ENCODE measurements around the gene SMARCA2.

The SMARCA2 gene

DNA sequence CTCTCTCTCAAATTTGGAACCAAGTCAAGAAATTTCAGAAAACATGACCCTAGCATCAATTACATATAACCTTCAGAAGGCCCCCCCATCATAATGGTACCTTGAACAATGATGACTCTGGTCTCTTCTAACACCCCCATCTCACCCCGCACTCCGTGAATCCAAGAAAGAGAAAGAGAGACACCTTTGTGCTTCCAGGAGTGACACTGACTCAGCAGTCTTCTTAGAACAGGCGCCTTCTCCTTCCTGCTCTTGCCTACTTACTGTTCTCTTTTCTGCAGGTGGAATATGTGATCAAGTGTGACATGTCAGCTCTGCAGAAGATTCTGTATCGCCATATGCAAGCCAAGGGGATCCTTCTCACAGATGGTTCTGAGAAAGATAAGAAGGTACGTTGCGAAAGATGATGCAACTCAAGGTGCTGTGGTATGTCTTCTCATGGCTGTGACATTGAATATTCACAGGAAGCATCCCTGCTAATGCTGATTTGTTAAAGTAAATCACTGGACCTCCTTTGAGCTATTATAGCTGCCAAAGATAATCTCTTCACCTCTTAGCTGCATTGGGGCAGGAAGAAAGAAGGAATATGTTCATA lies 81.3 kb downstream of the SMARCA2 start:
- no peak for DNase-seq (ENCODE audit: low read depth)

DNA sequence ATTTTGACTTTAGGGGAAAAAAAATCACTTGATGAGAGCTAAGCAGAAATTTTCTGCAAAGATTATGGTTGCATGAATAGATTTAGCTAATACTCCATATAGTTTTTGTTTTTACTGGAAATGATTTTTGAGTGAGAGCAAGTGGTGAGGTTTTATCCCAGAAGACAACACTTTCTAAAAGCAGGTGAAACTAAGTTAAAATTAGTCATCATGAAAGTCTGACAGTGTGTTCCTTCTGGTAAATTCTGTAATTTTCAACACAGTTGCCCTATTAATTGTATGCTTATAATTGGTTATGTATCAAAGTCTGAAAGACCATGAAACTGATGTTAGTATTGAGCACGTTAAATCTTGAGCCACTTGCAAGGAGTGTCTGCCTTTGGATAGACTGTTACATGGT lies 91.5 kb downstream of the SMARCA2 start:
- DNase-seq (ENCODE audit: low read depth) = no peak

DNA sequence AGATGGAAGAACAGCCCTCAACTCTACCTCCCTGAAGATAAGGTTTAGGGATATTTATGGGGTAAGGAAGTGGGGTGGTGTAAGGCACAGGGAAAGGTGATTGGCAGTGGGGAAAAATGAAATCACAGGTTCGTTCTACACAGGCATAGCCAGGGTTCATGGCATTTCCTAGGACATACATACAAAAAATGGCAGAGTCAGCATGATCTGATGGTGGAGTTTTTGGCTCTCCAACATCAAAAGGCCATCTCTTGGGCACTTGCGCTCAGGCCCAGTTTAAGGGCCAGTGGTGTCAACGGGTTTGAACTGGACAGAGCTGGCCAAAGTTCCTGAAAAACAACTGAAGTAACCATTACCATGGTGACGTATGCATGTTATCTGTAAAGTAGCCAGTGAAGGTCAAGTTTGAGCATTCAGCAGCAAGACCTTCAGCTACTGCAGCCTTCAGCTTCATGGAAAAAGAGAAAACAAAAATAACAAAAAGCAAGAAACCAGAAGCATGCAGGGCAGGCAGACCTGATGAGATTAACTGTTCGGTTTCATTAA lies 92.8 kb downstream of the SMARCA2 start:
- DNase-seq (ENCODE audit: low read depth) = no peak

DNA sequence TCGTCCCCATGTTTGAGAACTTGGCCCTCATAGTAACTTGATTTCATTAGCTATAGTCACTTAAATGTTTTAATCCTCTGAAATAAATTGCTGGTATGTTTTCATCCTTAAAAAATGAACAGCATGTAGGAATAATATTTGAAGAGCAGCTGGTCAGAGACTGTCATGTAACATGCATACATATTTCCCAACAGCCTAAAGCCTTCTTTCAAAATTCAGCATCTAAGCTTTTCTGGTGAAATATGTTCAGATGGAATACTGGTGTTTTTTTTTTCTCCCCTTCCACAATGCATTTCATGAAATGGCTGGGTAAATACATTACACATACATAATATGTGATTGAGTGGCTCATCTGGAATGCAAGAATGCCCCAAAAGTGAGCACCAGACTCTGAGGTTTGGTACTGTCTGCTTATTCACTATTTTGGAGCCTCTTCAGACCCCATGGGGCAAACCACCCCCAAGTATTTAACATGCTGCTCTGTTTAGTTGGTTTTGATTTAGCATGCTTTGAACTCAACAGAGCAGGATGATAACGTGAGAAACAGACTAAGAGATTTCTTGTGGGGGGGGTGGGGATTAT lies 94.0 kb downstream of the SMARCA2 start:
- no peak for DNase-seq (ENCODE audit: low read depth)

DNA sequence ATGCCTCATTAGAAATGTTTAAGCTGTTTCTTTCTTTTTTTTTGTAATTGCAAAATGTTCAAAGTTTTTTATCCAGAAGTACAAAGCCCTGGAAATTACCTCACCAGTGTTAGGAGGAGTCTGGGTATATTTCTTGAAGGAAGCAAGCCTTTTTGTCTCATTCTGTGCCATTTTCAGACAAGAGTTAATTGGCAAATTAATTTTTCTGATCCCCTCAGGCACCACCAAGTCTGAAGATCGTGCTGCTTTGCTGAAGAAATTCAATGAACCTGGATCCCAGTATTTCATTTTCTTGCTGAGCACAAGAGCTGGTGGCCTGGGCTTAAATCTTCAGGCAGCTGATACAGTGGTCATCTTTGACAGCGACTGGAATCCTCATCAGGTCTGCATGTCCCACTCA lies 94.9 kb downstream of the SMARCA2 start:
- no peak for DNase-seq (ENCODE audit: low read depth)

DNA sequence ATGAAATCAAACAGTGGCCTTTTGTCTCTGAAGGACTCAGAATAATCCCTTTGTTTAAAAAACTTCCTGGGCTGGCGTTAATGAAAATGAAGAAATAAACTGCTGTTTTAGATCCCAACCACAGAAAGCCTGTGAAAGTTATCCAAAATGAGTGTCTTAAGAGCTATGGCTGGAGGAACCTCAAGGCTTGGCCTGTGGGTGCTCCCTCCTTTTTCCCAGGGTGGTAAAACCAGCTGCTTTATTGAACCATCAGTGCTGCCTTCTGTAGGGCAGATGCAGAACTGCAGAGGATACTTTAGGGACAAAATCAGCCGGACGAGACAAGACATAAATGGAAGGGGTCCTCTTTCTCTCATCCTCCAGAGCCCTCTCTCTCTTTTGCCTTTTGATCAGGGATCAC lies 100.9 kb downstream of the SMARCA2 start:
- no peak for DNase-seq (ENCODE audit: low read depth)

DNA sequence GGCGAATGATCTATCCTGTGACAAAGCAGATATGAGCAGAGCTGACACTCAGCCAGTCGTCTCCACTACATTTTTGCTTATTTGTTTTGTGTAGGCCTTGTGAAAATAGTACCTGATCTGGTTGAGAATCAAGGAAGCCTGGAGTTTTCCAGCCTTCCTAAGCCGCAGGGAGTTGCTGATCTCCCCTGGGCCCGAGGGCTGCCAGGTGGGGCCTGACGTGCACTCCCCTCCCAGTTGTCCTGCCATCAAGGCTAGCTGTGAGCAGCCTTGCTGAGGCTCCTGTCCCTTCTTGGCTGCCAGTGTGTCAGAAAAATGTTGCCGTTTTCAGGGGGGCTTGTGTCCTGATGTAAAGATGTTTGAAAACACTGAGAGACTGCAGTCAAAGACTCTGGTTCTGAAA lies 102.4 kb downstream of the SMARCA2 start:
- DNase-seq (ENCODE audit: low read depth) = no peak

DNA sequence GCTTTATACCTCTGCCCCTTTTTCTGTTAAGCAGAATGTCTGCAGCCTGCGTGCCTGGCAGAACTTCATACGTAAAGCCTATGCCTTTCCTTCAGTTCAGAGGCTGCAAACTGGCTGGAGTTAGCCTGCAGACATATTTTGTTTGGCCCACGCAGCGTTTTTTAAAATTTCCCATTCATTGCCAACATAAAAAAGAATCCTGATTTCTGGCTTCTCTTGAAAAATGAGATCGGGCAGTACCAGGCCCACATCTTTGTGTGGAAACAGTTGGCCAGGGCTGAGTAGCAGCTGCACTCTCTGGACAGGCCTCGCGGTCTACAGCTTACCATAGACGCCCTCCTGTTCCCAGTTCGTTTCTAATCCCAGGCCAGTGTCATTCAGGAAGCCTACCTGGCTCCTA lies 104.4 kb downstream of the SMARCA2 start:
- no peak for DNase-seq (ENCODE audit: low read depth)

DNA sequence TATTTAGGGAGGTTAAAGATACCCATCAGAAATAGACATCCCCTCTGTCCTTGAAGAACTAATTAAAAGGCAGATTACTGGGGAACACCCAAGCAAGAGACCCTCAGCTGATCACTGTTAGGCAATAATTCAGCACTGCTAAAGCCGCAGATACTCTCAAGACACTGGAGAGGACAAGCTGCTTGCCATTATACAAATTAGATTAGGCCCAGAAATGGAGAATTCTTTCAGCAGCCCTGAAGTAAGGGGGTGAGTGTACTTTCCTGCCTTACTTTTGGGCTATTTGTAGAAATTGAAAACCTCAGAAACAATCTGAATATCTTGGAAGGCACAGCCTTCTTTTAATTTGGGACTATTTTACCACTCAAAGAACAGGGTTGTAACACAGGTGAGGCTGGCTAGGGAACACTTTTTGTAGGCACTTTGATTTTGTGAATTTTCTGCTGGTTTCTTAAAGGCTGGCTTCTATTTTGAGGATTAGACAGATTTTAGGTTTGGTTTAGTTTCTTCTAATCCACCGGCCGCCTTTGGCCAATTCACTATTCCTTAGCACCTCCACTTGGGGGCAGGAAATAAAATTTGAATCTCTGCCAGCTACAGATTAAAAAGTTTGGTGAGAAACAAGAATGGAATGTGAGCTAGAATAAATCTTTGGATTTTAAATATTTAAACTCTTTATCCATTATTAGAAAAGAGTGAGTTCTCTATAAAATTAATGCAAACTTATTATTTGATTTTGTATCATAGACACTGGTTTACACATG lies 106.0 kb downstream of the SMARCA2 start:
- DNase-seq (ENCODE audit: low read depth) = no peak

DNA sequence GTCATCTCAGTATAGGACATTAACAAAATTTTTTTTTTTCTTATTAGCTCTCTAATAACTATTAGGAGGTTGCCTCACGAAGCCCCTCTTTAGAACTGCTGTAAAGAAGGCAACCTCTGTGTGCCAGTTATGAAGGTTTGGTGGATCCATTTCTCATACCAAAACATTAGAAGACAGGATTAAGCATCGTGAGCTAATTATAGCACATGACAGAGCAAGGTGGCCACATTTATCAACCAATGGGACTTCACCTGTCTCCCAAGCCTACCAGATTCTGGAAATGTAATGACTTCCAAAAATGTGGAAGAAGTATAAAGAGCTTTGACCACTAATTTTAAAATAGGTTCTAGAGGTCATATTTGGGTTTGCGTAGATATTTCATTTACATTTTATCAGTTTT lies 107.2 kb downstream of the SMARCA2 start:
- DNase-seq (ENCODE audit: low read depth) = no peak

DNA sequence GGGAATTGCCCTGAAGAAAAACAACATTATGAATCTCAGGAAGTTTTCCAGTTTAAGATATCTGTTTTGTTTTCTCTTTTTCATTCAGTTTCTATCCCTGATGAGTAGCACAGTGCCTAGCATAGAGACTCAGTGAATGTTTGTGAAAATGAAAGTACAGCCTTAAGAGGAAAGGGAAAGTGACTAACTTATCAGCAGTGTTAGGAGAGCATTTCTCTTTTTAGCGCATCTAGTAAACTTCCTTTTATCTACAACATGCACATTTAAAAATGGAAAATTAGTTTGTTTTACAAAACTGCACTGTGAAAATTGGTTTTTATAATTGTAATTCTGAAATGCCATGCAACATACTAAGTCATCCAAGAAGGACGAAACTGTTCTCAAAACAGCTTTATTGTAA lies 110.8 kb downstream of the SMARCA2 start:
- DNase-seq (ENCODE audit: low read depth) = no peak

DNA sequence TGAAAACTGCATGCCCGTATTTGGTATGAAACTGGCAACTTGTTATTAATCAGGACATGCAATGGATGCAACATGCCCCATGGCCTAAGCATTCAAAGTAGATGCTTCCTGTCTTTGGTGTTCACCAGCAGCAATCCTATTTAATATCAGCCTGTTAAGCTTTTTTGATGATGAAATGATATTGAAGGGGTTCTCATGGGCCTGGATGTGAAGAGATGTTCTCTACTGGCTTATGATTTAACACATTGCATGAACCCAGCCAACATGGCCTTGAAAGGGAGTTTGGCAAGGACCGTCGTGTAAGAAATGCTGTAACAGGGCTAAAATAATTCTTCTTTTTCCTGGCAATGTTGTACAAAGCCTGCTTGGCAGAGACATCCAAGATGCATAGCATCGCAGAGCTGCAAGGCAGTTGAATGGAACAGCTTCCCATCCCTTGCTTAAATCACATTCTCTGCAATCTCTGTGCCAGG lies 111.2 kb downstream of the SMARCA2 start:
- no peak for DNase-seq (ENCODE audit: low read depth)

DNA sequence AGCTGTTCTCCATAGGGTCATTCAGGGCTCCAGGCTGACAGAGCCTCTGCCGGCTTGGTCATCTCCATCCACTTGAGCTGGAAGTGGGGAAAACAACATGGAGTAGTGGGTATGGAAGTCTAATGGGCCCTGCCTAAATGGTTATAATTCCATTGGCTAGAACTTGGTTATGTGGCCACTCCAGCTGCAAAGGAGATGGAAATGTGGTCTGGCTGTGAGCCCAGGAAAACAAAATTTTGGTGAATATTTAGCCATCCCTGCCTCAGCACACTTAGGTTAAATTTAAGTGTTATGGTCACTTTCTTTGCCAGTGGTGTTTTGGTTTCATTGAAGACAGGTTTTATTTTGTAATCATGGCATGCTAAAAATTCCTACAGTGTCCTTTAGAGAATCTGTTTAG lies 112.3 kb downstream of the SMARCA2 start:
- DNase-seq (ENCODE audit: low read depth) = no peak

DNA sequence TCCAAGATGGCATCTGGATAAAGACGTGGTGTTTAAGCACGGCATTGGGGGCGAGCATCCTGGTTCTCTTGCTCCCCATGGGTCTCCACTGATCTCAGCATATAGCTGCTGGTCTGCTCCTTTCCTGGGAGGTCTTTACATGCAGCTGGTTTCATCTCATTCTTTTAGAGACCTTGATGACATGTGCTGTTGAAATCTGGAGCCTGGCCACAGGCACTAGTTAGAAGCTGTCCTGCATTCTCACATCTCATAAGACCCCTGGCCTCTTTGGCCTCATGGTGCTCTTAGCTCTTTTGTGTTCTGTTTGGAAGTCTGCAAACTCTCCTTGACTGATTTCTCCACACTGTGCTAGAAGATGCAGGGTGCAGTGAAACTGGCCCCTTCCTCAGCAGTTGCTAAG lies 113.0 kb downstream of the SMARCA2 start:
- no peak for DNase-seq (ENCODE audit: low read depth)

DNA sequence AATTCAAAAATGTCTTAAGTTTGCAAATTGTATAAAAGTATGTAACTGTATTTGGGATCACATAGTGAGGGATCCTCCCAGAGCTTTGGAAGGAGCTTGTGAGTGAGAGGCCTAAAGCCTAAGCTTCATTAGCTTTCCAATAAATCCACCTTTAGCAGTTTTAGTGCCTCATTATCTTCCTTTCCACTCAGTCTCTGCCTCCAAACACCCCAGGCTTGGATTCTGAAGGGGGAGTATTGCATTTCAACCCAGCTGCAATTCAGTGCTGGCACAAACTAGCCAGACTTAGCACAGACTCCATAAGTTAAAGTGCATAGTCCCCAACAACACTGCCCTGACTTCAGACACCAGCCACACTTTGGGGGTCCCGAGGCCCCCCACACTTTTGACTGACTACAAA lies 113.5 kb downstream of the SMARCA2 start:
- no peak for DNase-seq (ENCODE audit: low read depth)

DNA sequence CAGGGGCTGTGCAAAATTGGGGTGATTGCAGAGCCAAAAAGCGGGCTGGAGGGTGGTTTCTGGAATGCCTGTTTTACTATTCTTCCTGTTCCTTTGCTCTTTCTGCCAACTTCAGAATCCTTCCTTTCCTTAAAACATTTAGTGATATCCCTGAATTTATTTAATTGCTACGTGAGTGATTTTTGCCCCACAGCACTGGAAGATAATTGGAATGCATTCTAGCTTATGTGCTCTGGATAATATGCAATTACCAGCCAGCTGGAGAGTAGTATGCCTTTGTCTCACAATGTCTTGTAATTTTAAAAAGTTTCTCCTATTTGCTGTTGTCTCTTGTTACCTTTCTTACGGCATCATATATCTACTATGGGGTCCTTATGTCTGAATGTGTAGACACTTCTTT lies 115.8 kb downstream of the SMARCA2 start:
- no peak for DNase-seq (ENCODE audit: low read depth)

DNA sequence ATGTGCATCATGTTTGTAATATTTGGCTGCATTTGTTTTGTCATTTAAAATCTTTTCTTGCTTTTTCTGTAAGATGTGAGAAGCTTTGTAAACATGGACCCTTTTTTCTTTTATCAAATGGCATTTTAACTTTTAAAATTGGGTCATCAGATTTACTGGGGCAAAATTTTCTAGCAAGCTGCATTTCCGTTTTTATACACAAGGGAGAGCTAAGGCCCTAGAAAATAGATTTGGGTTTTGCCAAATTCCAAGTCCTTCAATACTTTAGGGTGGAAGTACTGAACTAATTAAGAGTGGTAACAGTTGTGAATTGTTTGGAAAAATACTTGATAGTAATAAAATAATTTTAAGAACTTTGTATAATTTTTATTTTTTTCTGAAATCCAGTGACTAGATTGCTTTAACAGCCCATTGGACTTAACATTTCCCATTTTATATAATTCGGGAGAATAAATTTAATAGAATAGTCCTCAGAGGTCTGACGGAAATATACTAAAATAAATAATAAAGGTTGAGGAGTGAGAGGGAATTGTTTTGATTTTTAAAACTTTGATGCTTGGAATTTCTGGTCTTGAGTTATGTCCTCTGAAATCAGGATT lies 117.4 kb downstream of the SMARCA2 start:
- DNase-seq (ENCODE audit: low read depth) = no peak

DNA sequence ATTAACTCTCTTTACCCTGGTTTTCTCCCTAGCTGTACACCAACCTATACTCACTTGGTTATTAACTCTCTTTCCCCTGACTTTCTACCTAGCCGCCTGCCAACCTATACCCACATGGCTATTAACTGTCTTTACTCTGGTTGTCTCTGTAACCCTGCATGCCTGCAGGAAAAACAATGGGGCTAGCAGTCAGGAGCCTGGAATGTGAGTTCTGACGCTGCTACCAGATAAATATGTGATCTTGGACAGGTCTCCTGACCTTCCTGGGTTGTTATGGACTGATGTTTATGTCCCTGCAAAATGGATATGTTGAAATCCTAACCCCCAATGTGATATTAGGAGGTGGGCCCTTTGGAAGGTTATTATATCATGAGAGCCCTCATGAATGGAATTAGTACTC lies 119.2 kb downstream of the SMARCA2 start:
- no peak for DNase-seq (ENCODE audit: low read depth)

DNA sequence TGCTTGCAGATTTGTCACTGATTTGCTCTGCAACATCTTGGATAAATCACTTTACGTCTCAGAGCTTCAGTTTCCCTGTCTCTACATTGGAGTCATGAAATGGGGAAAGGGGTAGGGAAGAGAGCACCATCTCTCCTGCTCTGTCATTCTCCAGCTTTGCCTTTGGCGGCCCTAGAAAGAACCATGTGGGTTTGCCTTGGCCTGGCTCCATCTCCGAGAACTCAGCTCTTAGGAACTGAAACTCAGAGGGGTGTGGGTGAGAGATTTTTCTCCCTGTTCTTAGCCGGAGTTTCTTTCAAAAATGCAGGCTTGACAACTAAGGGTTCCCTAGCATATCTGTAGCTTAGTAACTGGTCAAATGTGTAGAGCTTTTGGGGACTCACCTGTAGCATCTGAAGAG lies 123.5 kb downstream of the SMARCA2 start:
- no peak for DNase-seq (ENCODE audit: low read depth)

DNA sequence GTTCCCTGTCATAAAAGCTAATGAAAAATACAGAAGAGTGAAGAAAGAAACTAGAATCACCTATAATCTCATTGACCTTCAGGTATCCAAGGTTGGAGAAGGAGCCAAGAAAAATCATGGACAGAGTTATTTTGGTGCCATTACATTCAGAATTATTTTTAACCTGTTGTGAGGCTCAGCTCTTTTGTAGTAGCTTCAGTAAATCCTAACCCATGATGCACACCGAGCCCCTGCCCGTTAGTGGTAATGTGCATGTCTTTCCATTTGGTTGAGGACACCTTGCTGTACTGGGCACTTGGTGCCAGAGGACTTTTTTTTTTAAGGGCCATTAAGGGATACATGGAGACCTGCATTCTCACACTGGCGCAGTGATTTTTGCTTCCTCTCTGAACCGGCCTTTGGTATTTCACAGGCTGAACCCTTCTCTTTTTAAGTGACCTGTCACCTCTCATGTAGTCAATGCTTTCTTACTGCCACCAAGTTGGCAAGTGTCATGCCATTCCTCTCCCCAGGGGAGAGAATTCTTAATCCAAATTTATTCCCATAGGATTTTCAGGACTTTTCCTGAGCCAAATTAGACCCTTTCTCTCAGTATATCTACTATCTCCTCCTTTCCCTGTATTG lies 125.6 kb downstream of the SMARCA2 start:
- DNase-seq (ENCODE audit: low read depth) = no peak

DNA sequence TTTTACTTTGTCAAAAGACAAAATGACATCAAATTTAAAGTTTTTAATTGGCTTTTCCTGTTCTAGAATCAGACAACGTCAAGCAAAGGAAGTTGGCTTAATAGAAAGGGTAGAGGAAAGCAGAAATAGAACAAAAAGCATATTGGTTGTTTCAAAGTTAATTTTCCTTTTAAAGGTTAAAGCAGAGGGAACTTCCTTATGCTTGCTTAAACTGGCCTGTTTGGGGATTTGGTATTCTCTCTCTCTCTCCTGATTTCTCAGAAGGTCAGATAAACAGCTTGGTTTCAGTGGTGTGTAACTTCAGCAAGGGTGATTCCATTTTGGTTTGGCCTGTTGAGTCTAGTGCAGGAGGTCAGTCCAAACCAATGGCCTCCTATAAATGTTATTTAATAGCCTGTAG lies 127.1 kb downstream of the SMARCA2 start:
- no peak for DNase-seq (ENCODE audit: low read depth)

DNA sequence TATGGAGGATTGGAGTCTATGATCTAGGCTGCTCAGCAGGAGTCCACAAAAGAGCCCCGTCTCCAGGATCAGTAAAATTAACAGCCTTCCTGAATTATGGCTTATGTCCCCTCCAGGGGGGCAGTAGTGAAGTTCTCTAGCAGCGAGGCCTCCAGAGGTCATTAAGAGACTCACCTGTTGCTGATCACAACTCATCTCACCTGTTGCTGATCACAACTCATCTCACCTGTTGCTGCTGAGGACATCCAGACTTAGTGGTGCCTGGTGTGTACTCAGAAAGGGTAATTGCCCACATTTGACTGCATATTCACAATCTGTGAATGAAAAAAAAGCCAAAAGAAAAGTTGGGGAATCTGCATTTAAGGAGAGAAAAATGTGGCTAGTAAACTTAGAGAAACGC lies 129.5 kb downstream of the SMARCA2 start:
- no peak for DNase-seq (ENCODE audit: low read depth)

DNA sequence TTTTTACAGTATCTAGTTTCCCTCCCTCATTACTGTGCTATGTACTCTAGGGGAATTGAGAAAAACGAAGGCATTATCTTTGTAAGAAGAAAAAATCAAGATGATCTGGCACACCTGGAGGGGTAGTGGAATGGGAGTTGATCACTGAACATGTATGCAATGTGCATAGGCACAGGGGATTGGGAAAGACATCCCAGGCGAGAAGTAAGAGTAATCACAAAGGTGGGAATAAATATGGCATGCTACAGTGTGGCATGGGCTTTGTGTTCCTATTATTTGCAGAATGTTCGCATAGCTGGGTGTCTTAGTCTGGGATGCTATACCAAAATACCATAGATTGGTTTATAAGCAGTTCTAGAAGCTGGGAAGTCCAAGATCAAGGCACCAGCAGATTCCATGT lies 130.6 kb downstream of the SMARCA2 start:
- DNase-seq (ENCODE audit: low read depth) = no peak
